SH-SY5Y (cell line): ENCODE results near the gene PLEKHB1.

Experiments
- GATA2 ChIP-seq: IDR thresholded peaks from 2 replicates; pipeline ENCODE4 v1.6.1; 2011; ENCODE audit warnings: mild to moderate bottlenecking, low read depth, low read length
- GATA3 ChIP-seq: IDR thresholded peaks from 2 replicates; pipeline ENCODE4 v1.6.1; 2011; ENCODE audit warnings: low read depth, mild to moderate bottlenecking, low read length, moderate library complexity

PLEKHB1 gene

DNA sequence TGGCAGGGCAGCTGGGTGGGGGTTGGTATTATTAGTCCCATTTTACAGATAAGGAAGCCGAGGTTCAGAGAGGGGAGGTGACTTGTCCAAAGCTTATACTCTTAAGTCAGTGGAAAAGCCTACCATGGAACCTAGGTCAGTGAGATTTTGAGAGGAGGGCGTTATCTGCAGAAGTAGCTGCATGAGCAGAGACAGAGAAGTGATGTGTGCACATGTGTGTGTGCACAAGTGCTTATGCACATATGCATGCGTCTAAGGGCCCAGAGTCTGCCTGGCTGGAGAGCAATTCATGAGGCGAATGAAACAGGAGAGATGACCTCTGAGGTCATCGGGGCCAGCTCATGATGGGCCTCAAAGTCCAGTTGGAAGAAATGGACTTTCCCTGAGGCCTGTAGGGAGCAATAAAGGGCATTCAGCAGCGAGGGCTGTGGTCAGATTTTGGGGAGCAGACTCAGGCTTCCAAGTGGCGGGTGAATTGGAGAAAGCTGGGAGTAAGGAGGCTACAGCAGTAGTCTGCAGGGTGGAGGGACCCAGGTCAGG is 8.2 kb downstream of the PLEKHB1 start:
- TF ChIP-seq GATA2, result no peak

DNA sequence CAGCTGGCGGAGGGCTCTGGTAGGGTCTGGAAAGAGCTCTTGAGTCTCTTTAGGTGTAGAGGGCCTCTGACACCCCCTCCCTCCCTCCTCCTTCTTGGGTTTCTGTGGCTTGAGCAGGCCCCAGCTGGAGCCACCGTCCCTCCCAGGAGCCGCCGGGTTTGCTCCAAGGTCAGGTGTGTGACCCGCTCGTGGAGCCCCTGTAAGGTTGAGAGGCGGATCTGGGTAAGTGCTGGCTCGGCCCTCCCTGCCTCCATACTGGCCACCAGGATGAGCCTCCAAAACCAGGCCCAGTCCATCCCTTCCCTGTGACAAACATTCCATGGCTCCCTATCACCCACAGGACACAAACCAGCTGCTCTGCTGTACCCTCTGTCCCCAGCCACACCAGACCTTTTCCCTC is 9.3 kb downstream of the PLEKHB1 start:
- TF ChIP-seq GATA2, result no peak
- no peak for TF ChIP-seq GATA3

DNA sequence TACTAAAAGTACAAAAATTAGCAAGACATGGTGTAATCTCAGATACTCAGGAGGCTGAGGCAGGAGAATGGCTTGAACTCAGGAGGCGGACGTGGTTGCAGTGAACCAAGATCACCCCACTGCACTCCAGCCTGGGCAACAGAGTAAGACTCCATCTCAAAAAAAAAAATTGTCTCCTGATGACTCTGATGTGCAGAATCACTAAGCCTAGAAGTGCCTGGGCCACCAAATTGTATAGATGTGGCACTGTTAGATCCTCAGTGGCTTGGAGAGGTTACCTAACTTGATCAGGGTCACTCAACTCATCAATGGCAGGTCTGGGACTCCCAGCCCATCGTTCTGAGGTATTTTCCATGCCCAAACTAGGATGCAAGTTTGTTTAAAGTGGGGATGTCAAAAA is 10.6 kb downstream of the PLEKHB1 start:
- TF ChIP-seq GATA2 (no peak), GATA3 (no peak)

DNA sequence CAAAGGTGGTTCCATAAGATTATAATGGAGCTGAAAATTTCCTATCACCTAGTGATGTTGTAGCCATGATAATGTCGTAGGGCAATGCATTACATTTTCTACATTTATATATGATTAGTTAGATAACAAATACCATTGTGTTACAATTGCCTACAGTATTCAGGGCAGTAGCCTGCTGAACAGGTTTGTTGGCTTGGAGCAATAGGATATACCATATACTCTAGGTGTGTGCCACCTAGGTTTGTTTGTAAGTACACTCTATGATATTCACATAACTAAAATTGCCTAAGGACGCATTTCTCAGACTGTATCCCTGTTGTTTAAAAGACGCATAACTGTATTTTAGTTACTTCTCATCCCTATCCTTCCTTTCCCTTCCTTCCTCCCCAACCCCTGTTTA is 13.6 kb downstream of the PLEKHB1 start:
- TF ChIP-seq GATA2, result no peak
- no peak for TF ChIP-seq GATA3

DNA sequence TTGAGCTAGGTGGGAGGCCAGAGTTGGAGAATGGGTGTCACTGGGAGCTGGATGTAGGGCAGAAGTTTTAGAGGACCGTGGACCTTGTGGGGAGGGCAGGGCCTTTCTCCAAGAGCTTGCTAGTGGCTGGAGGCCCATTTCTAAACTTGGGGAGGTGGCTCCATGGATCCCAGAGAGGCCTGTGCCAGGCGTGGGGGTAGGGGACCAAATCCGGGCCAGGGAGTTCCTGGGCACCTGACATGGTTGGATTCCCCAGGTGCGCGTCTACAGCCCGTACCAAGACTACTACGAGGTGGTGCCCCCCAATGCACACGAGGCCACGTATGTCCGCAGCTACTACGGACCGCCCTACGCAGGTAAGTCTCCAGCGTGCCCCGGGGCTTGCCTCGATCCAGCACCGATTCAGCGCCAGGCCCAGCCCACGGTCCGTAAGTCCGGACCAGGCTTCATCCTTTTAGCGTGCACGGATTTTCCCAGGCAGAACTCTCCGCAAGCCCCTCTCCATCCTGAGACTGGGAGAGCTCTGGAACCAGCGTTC is 14.2 kb downstream of the PLEKHB1 start:
- no peak for TF ChIP-seq GATA2
- TF ChIP-seq GATA3, result no peak

DNA sequence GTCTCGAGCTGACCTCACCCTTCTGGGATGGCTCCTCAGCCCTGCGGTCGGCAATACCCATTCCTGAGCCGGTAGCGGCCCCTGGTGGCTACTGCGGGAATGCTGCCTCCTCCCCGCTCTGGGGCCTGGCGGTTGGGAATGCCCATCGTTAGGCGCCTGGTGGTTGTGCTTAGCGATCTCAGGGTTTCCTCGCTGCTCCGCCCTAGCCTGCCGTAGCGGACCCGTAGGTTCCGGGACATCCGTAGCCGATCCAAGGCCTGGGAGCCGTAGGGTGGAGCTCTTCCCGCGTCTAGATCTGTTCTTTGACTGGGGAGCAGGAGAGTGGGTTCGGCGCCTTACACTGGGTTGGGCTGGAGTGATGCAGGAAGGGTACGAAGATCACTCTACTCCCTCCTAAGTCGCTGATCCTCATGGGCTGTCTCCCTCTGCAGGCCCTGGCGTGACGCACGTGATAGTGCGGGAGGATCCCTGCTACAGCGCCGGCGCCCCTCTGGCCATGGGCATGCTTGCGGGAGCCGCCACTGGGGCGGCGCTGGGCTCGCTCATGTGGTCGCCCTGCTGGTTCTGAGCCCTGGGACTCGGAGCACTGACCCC is 14.8 kb downstream of the PLEKHB1 start:
- TF ChIP-seq GATA2 (no peak), GATA3 (no peak)

DNA sequence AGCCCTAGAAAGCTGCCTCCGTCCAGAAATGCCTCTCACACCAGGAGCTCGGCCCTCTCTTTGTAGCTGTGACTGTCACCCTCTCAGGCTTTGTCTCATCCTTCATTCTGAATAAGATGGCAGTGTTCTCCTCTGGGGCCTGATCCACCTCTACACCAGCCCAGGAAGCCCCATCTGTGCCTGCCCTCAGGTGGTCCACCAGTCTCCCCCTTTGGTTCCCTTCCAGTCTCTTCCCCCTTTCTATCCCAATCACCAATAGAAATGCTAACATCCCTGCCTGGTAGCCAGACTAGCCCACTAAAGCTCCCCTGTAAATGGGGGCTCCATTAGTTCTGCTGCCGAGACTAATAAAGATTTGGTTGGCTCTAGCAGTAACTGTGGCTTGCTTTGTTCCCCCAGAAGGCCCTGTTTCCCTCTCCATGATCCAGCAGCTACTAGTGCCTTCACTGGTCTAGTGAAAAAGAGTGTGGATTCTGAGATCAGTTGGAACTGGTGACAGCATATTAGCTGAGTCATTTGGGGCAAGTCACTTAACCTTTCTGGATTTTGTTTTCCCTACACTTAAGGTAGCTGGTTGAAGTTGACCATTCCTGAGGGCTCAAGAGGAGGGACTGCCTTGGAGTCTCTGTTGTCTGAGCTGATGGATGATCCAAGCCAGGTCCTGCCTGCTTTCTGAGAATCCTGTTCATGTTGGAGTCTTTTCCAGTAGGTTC is 16.2 kb downstream of the PLEKHB1 start:
- TF ChIP-seq GATA2 (no peak), GATA3 (no peak)

DNA sequence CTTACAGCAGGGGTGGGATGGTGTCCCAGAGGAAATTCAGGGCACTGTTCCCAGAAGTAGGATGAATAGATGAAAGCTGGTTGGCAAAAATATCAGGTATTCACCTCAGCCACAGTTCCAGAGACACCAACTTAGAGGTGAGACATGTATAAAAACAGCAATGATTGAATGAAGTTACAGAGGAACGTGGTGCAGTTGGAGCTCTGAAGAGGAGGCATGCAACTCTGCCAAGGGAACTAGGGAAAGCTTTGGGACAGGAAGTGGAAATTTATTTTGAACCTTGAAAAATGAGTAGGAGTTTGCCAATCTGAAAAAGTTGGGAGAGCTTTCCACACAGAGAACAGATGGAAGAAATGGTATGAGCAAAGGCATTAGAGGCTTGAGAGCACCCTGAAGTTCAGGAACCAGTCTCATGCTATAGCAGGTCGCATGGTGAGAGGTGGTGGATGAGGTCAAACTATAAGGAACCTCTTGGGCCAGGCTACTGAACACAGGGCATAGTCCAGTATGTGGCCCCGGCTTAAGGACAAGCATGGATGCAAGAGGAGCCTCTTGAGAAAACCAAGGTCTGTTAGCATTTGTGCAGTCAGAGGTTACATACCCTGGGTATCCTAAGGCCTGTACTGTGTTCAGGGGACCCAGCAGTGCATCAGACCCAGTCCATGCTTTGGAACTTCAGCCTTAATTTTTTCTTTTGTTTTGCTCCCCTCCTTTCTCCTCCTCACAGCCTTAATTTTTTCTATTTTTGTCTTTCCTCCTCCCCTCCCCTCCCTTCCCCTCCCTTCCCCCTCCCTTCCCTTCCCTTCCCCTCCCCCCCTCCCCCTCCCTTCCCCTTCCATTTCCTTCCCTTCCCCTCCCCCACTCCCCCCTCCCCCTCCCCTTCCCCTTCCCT is 17.5 kb downstream of the PLEKHB1 start:
- no peak for TF ChIP-seq GATA2
- no peak for TF ChIP-seq GATA3

DNA sequence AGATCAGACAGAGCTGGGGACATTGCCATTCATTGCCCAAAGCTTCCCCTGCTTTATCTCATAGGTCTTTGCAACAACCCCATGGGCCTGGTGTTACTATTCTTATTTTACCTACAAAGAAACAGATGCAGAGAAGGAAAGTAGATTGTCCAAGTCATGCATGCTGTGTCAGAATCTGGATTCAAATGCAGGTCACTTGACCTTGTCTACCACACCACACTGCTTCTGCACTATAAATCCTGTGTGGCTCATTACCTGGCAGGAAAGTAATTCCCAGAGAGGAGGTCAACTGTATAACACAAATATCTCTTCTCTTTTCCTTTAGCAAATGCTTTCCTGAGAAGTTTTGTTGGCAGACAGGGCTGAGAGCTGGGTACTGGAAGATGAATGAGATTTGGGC is 18.5 kb downstream of the PLEKHB1 start:
- TF ChIP-seq GATA3 (no peak), GATA2 (no peak)

DNA sequence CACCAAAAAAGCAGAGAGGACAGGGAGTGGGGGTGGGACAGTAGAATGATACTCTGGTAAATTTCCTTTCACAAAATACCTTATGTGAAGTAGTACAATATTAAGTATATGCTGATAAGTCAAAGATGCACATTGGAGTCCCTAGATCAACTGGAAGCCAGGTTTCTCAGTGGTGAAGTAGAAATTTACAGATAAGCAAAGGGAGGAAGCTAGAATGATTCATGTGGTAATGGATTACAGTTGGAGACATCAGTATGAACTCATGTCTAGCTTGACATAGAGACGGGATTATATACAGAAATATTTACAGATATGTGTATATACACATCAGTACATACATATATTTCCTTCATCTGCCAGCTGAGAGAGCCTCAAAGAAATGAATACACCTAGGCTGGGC is 21.5 kb downstream of the PLEKHB1 start:
- TF ChIP-seq GATA3, result no peak
- no peak for TF ChIP-seq GATA2

DNA sequence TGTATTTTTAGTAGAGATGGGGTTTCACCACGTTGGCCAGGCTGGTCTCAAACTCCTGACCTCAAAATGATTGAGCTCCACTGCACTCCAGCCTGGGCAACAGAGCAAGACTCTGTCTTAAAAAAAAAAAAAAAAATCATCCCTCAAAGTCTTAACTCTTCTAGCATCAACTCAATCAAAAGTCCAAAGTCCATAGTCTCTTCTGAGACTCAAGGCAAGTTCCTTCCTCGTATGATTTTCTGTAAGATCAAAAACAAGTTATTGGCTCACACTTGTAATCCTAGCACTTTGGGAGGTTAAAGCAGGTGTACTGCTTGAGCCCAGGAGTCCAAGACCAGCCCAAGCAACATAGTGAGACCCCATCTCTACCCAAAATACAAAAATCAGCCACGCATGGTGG is 24.4 kb downstream of the PLEKHB1 start:
- no peak for TF ChIP-seq GATA2
- TF ChIP-seq GATA3, result no peak

DNA sequence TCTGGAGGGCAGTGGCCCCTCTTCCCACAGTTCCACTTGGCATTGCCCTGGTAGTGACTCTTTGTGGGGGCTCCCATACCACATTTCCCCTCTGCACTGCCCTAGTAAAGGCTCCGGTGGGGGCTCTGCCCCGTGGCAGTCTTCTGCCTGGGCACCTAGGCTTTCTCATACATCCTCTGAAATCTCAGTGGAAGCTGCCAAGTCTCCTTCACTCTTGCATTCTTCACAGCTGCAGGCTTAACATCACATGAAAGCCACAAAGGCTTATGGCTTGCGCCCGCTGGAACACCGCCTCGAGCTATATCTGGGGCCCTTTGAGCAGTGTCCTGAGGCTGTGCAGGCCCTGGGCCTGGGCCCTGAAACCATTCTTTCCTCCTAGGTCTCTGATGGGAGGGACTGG is 25.3 kb downstream of the PLEKHB1 start:
- TF ChIP-seq GATA3, result no peak
- no peak for TF ChIP-seq GATA2

DNA sequence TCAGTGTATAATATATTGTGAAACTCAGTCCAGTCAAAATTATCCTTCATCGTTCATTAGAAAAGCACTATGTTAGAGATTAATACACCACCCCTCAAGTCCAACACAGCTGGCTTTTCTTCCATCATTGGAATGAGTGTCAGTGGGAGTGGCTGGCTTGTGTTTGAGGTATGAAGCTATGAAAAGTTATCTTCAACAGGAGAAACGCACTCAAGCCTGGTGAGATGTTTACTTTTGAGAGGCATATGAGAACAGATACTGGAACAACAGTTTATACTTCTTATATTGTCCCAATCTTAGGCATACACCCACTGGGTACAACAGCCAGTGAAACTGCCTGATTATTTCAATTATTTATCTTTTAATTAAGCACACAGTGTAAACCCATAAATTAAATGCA is 34.3 kb downstream of the PLEKHB1 start:
- TF ChIP-seq GATA3 (no peak), GATA2 (no peak)

DNA sequence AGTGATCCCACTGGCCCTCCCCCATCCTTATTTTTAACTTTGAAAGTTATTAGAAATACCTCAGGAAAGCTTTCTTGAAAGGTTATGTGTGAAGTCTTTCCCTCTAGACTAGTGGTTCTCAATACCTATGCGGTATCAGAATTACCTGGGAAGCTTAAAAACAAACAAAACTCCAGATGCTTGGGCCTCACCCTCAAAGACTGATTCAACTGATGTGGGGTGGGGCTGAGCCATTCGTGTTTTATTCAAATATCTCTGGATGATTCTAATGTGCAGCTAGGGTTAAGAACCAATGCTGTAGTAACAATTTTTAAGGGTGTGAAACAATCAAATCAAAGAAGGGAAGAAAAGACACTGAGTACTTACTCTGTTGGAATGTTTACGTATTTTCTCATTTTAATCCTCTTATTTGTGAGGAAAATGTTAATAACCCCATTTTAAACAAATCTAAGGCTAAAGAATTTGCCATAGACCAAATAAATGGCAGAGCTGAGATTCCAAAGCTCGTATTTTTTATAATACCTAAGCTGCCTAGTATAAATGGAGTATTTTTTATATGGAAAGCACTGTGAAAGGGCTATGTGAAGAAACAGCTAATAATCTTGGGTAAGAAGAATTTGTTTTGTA is 47.6 kb downstream of the PLEKHB1 start:
- TF ChIP-seq GATA3 (no peak), GATA2 (no peak)
